GM12878 (cell line): ENCODE measurements around the gene TMBIM6. TPM values are rescaled to one million over a fixed set of nuclear protein-coding genes. Genes with fewer than 3 reads are reported as not detected.

Experiments
- ATF7 ChIP-seq: fragments of 450-650 bp; IDR thresholded peaks from 2 replicates; pipeline ENCODE4 v1.6.1; 2016; ENCODE audit warnings: low read depth, mild to moderate bottlenecking
- BMI1 ChIP-seq: fragments of 450-650 bp; IDR thresholded peaks from 2 replicates; pipeline ENCODE4 v1.6.1; 2016; ENCODE audit warnings: mild to moderate bottlenecking, moderate library complexity, borderline replicate concordance
- CBX3 ChIP-seq: fragments of 200-600 bp; sonication (generic); IDR thresholded peaks from 2 replicates; pipeline ENCODE4 v1.6.1; 2016; ENCODE audit warnings: low read depth, borderline replicate concordance
- CREB1 ChIP-seq: IDR thresholded peaks from 2 replicates; pipeline ENCODE4 v1.6.1; 2012; ENCODE audit warnings: low read depth, mild to moderate bottlenecking, inconsistent platforms
- ESRRA ChIP-seq: IDR thresholded peaks from 2 replicates; pipeline ENCODE4 v1.6.1; 2012; ENCODE audit warnings: mild to moderate bottlenecking, low read length, improper control_type of control experiment
- ETV6 ChIP-seq, 2 experiments: fragments of 450-650 bp in 1 of 2; IDR thresholded peaks in 1 of 2; conservative IDR thresholded peaks in 1 of 2; 2 replicates each; pipeline ENCODE4 v1.6.1; 2014; ENCODE audit warnings: antibody characterized with exemption in 1 of 2, borderline replicate concordance in 1 of 2, low read depth in 1 of 2, mild to moderate bottlenecking in 1 of 2, moderate library complexity in 1 of 2
- FOS ChIP-seq: IDR thresholded peaks from 3 replicates; pipeline ENCODE4 v1.6.1; 2011; ENCODE audit warnings: borderline replicate concordance; ENCODE audit not compliant: insufficient read length; ENCODE audit errors: extremely low read depth
- HSF1 ChIP-seq: fragments of 150-350 bp; IDR thresholded peaks from 2 replicates; pipeline ENCODE4 v1.6.1; 2014; ENCODE audit warnings: mild to moderate bottlenecking, low read depth, low read length
- IKZF1 ChIP-seq: fragments of 450-650 bp; conservative IDR thresholded peaks from 2 replicates; pipeline ENCODE4 v1.6.1; 2017; ENCODE audit warnings: antibody characterized with exemption, mild to moderate bottlenecking
- IRF3 ChIP-seq: fragments of 450-650 bp; IDR thresholded peaks from 2 replicates; pipeline ENCODE4 v1.6.1; 2014; ENCODE audit warnings: mild to moderate bottlenecking
- IRF4 ChIP-seq: IDR thresholded peaks from 2 replicates; pipeline ENCODE4 v1.6.1; 2011; ENCODE audit warnings: low read depth, low read length
- JUNB ChIP-seq: IDR thresholded peaks from 2 replicates; pipeline ENCODE4 v1.6.1; 2016; ENCODE audit warnings: antibody characterized with exemption, mild to moderate bottlenecking
- LARP7 ChIP-seq: fragments of 450-650 bp; IDR thresholded peaks from 2 replicates; pipeline ENCODE4 v1.6.1; 2017; ENCODE audit warnings: mild to moderate bottlenecking
- MXI1 ChIP-seq: fragments of 150-350 bp; IDR thresholded peaks from 2 replicates; pipeline ENCODE4 v1.6.1; 2011; ENCODE audit warnings: low read depth, mild to moderate bottlenecking, inconsistent platforms, low read length, improper control_type of control experiment
- NR2C2 ChIP-seq: IDR thresholded peaks from 2 replicates; pipeline ENCODE4 v1.6.1; 2011; ENCODE audit warnings: borderline replicate concordance, low read depth; ENCODE audit not compliant: control insufficient read depth, insufficient read length
- POLR2AphosphoS5 ChIP-seq: IDR thresholded peaks from 2 replicates; pipeline ENCODE4 v1.6.1; 2011; ENCODE audit warnings: mild to moderate bottlenecking, low read length, inconsistent platforms
- RELB ChIP-seq: fragments of 450-650 bp; IDR thresholded peaks from 2 replicates; pipeline ENCODE4 v1.6.1; 2017; ENCODE audit warnings: low read depth, mild to moderate bottlenecking, moderate library complexity
- SUZ12 ChIP-seq: fragments of 200-600 bp; sonication (generic); IDR thresholded peaks from one replicate; pipeline ENCODE4 v1.6.1; 2018; ENCODE audit warnings: antibody characterized with exemption, mild to moderate bottlenecking; ENCODE audit not compliant: unreplicated experiment
- YY1 ChIP-seq: IDR thresholded peaks from 2 replicates; pipeline ENCODE4 v1.6.1; 2011; ENCODE audit warnings: low read depth, mild to moderate bottlenecking, low read length
- ZBTB11 ChIP-seq: fragments of 450-650 bp; formaldehyde crosslinking; IDR thresholded peaks from 2 replicates; pipeline ENCODE4 v1.5.0; 2022; ENCODE audit warnings: mild to moderate bottlenecking, missing genetic modification characterization
- ZNF24 ChIP-seq: fragments of 450-650 bp; IDR thresholded peaks from 2 replicates; pipeline ENCODE4 v1.6.1; 2017; ENCODE audit warnings: antibody characterized with exemption, mild to moderate bottlenecking
- ZNF274 ChIP-seq: IDR thresholded peaks from one replicate; pipeline ENCODE4 v1.8.0; 2011; ENCODE audit not compliant: insufficient read length, insufficient read depth
- ZNF622 ChIP-seq: fragments of 450-650 bp; IDR thresholded peaks from 2 replicates; pipeline ENCODE4 v1.6.1; 2017; ENCODE audit warnings: mild to moderate bottlenecking, inconsistent platforms
- polyA plus RNA-seq, 11 experiments: library from polyadenylated mRNA; depleted of rRNA in 4 of 11; unstranded in 6 of 11; stranded (reverse) in 5 of 11; fragments of >200 nt; fragmentation: Nextera tagmentation in 4 of 11; fragmentation: Illumina TruSeq in 1 of 11; extraction: Ambion mirVana in 4 of 11; extraction: Trizol in 1 of 11; gene quantifications; 1 replicate in 1 of 11; 2 replicates in 10 of 11; pipeline versions ENCODE4 v1.2.1 to v1.2.3, GENCODE V29; 2011 to 2016; ENCODE audit warnings: inconsistent platforms in 2 of 11, missing spikeins in 2 of 11, low read depth in 1 of 11
- total RNA-seq, 4 experiments: library from RNA; depleted of rRNA in 3 of 4; stranded (reverse); fragments of >200 nt in 3 of 4; fragmentation: Illumina TruSeq in 1 of 4; extraction: Trizol in 1 of 4; gene quantifications; 2 replicates each; pipeline versions ENCODE4 v1.2.1 to v1.2.3, GENCODE V29; 2013 to 2021

The TMBIM6 gene
- total and polyA plus RNA-seq, 10 of the 15 experiments (the other 5 are each of a cell fraction or from before 2014, with no cell fraction given), result 224 to 1,192 (median 379) TPM

GRCh38 chr12:49703647-49704137 lies 37.7 kb upstream of the TMBIM6 start (continued):
- no peak for TF ChIP-seq HSF1
- no peak for TF ChIP-seq ZNF622
- peak; percentile 59 for TF ChIP-seq IKZF1
- TF ChIP-seq ZBTB11 (CRISPR knock-in tag), result no peak
- 0 out of 2 replicates have a peak, but pooled peaks have one; percentile 9 for TF ChIP-seq ATF7
- TF ChIP-seq YY1, result peak; percentile 82
- 0 out of 2 replicates have a peak, but pooled peaks have one; percentile 12 for TF ChIP-seq JUNB
- peak; percentile 28; the same call in 1 of the 2 replicates for TF ChIP-seq MXI1
- TF ChIP-seq NR2C2, result no peak
- no peak for TF ChIP-seq ZNF24
- TF ChIP-seq RELB, result peak; percentile 78
- no peak for TF ChIP-seq ESRRA
- no peak for TF ChIP-seq CBX3
- TF ChIP-seq BMI1, result no peak
- no peak for TF ChIP-seq FOS
- peak; percentile 73 for TF ChIP-seq POLR2AphosphoS5
- TF ChIP-seq SUZ12, result no peak
- no peak for TF ChIP-seq LARP7
- no peak for TF ChIP-seq IRF4
- TF ChIP-seq ZNF274, result no peak
- TF ChIP-seq IRF3, result no peak
- no peak for TF ChIP-seq ETV6 (conservative IDR thresholded peaks at IDR 0.05 in 1 of 2, IDR thresholded peaks at IDR 0.05 in 1 of 2; ENCODE audit: borderline replicate concordance in 1 of 2, low read depth in 1 of 2)
- TF ChIP-seq CREB1, result no peak
